Neuronal stem cell (in vitro differentiated cells): Measurements from ENCODE around the gene SIDT1.
"Not testable (repeated sequence)": the region's sequence is repeated elsewhere in the genome, so short reads cannot be mapped to it uniquely, and the experiment has no call there.

Experiments
- DNase-seq: peaks from one replicate; pipeline ENCODE4 v3.0.0-alpha.2; 2013; ENCODE audit warnings: low spot score
- H2AFZ ChIP-seq: one replicate; pipeline ENCODE4 v1.6.1; 2013; ENCODE audit warnings: mild to moderate bottlenecking, low read length, inconsistent platforms
- H2AK5ac ChIP-seq: 2 replicates; pipeline ENCODE4 v1.6.1; 2013; ENCODE audit warnings: low read depth, mild to moderate bottlenecking, inconsistent platforms, low read length, moderate library complexity, mixed read lengths
- H2BK120ac ChIP-seq: 2 replicates; pipeline ENCODE4 v1.6.1; 2013; ENCODE audit warnings: low read depth, mild to moderate bottlenecking, inconsistent platforms, low read length, moderate library complexity, mixed read lengths
- H2BK12ac ChIP-seq: one replicate; pipeline ENCODE4 v1.6.1; 2013; ENCODE audit warnings: low read length, inconsistent platforms
- H2BK15ac ChIP-seq: 2 replicates; pipeline ENCODE4 v1.6.1; 2013; ENCODE audit warnings: mild to moderate bottlenecking, low read length, inconsistent platforms, mixed read lengths
- H2BK5ac ChIP-seq: one replicate; pipeline ENCODE4 v1.6.1; 2013; ENCODE audit warnings: inconsistent platforms, mild to moderate bottlenecking, low read length, moderate library complexity
- H3K14ac ChIP-seq: one replicate; pipeline ENCODE4 v1.6.1; 2013; ENCODE audit warnings: low read length, inconsistent platforms
- H3K18ac ChIP-seq: 2 replicates; pipeline ENCODE4 v1.6.1; 2013; ENCODE audit warnings: low read length, inconsistent platforms
- H3K23ac ChIP-seq: 2 replicates; pipeline ENCODE4 v1.6.1; 2013; ENCODE audit warnings: low read depth, mild to moderate bottlenecking, mixed read lengths, low read length, inconsistent platforms; ENCODE audit not compliant: poor library complexity
- H3K27ac ChIP-seq: replicated peaks from 3 replicates; pipeline ENCODE4 v1.5.1; 2013; ENCODE audit warnings: low read length, inconsistent platforms
- H3K27me3 ChIP-seq, 3 experiments: 2 replicates each; pipeline ENCODE4 v1.6.1; 2013; ENCODE audit warnings: low read length in 3 of 3, mild to moderate bottlenecking in 2 of 3, inconsistent platforms in 1 of 3, low read depth in 1 of 3, mixed read lengths in 1 of 3, moderate library complexity in 1 of 3; ENCODE audit not compliant: control insufficient read depth in 3 of 3, insufficient read depth in 3 of 3
- H3K36me3 ChIP-seq, 2 donors: replicated peaks in 1 of 2; 2 replicates each; pipeline ENCODE4 v1.6.1; 2013; ENCODE audit warnings: low read length in 2 of 2; ENCODE audit not compliant: control insufficient read depth in 2 of 2, insufficient read depth in 2 of 2
- H3K4ac ChIP-seq: 2 replicates; pipeline ENCODE4 v1.6.1; 2013; ENCODE audit warnings: inconsistent platforms, mild to moderate bottlenecking, low read length, moderate library complexity
- H3K4me1 ChIP-seq, 2 donors: 1 replicate in 1 of 2; 2 replicates in 1 of 2; pipeline ENCODE4 v1.6.1; 2013; ENCODE audit warnings: low read length in 2 of 2, low read depth in 1 of 2; ENCODE audit not compliant: control insufficient read depth in 2 of 2, insufficient read depth in 1 of 2
- H3K4me2 ChIP-seq: one replicate; pipeline ENCODE4 v1.6.1; 2013; ENCODE audit warnings: mild to moderate bottlenecking, low read length, inconsistent platforms; ENCODE audit not compliant: insufficient read depth, poor library complexity, severe bottlenecking
- H3K4me3 ChIP-seq, 2 donors: 2 replicates each; pipeline ENCODE4 v1.5.1; 2013; ENCODE audit warnings: low read length in 2 of 2, mild to moderate bottlenecking in 2 of 2, inconsistent platforms in 1 of 2, moderate library complexity in 1 of 2
- H3K79me1 ChIP-seq: one replicate; pipeline ENCODE4 v1.6.1; 2013; ENCODE audit warnings: low read depth, mild to moderate bottlenecking, inconsistent platforms, low read length, moderate library complexity
- H3K9ac ChIP-seq: one replicate; pipeline ENCODE4 v1.6.1; 2013; ENCODE audit warnings: mild to moderate bottlenecking, low read depth, low read length, inconsistent platforms; ENCODE audit not compliant: poor library complexity
- H3K9me3 ChIP-seq, 2 donors: replicated peaks in 1 of 2; 2 replicates each; pipeline versions ENCODE3 to v1.6.1; 2013; ENCODE audit warnings: low read length in 2 of 2, mild to moderate bottlenecking in 2 of 2, inconsistent platforms in 1 of 2, low read depth in 1 of 2, mixed read lengths in 1 of 2, moderate library complexity in 1 of 2; ENCODE audit not compliant: control insufficient read depth in 2 of 2, insufficient read depth in 1 of 2
- H4K8ac ChIP-seq: one replicate; pipeline ENCODE4 v1.6.1; 2013; ENCODE audit warnings: low read depth, mild to moderate bottlenecking, inconsistent platforms, low read length, moderate library complexity
- H4K91ac ChIP-seq: one replicate; pipeline ENCODE4 v1.6.1; 2013; ENCODE audit warnings: low read length, low read depth, mild to moderate bottlenecking, inconsistent platforms; ENCODE audit not compliant: poor library complexity
- WGBS, 2 donors: extraction: QIAGEN DNeasy Blood & Tissue Kit; methylation state at CpG; one replicate each; pipeline ENCODE4 v1.1.7; 2013; ENCODE audit warnings: missing lambda C conversion rate in 2 of 2, mixed read lengths in 1 of 2; ENCODE audit not compliant: insufficient read length in 2 of 2, insufficient replicate concordance in 1 of 2; ENCODE audit errors: extremely low coverage in 2 of 2; 5-methylcytosine and 5-hydroxymethylcytosine counted together

Gene SIDT1

DNA sequence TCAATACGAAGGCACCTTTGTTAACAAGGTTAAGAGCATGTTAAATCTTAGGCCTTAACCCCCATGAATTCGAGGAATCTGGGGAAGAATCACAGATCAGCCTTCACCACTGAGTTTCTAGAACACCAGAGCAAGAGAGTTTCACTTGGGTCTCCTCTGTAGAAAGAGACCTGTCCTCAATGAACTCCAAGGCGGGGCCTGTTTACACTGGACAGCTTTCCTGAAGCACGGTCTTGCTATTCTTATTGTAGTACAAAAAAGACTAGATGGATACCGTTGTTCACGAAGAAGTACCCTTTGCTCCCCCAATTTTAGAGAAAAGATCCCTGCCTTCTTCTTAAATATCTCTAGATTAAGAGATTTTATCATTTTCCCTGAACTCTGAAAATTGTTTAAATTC lies 99.2 kb downstream of the SIDT1 start:
- no peak overlapping the region for H3K18ac ChIP-seq
- DNase-seq, result no peak
- H4K91ac ChIP-seq, result no peak overlapping the region
- H2BK15ac ChIP-seq, result no peak overlapping the region
- H4K8ac ChIP-seq, result no peak overlapping the region
- no peak overlapping the region for H3K4me3 ChIP-seq
- no peak overlapping the region for H3K14ac ChIP-seq
- H3K79me1 ChIP-seq, result no peaks in the 10 kb centered on the region
- H3K9me3 ChIP-seq, result no peaks in the 10 kb centered on the region
- H3K9ac ChIP-seq, result no peak overlapping the region
- no peak overlapping the region for H3K23ac ChIP-seq
- no peaks in the 10 kb centered on the region for H3K4me1 ChIP-seq
- no peak overlapping the region for H3K4me2 ChIP-seq
- no peaks in the 10 kb centered on the region for H3K27me3 ChIP-seq
- peak overlapping the region; percentile 12 for H2AFZ ChIP-seq
- no peak overlapping the region for H2BK12ac ChIP-seq
- H2BK120ac ChIP-seq, result no peak overlapping the region
- WGBS, 2 donors, result no CpG with 5 or more reads among the region's 6 CpGs
- no peak overlapping the region for H2AK5ac ChIP-seq
- no peak overlapping the region for H3K4ac ChIP-seq
- no peak overlapping the region for H2BK5ac ChIP-seq
- H3K27ac ChIP-seq, result no peak overlapping the region
- H3K36me3 ChIP-seq, result no peaks in the 10 kb centered on the region

DNA sequence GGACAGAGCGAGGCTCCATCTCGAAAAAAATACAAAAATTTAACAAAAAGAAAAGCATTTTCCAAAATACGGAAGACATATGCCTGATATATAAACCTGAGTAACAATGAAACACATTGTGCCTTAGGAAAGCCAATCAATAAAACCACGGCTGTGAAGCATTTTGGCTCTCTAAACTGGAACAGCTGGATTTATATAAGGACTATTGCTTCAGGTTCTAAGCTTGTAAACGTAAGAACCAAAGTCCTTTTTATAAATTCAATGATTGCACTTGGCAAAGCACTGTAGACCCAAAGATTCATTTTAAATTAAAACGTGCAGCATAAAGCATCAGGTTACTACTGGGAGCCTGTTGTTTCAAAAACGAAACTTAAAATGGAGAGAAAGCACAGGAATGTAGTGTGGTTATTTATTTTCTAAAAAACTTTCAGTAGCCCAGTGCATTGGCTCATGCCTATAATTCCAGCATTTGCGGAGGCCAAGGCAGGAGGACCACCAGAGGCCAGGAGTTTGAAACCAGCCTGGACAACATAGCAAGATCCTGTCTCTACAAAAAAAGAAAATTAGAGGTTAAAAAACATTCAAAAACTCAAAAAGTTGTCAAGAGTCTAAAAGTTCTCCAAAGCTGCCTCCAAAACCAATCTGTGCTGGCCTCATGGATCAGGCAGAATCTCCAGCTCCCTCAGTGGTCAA lies 102.6 kb downstream of the SIDT1 start:
- no peak overlapping the region for H3K4ac ChIP-seq
- no peak overlapping the region for H2BK120ac ChIP-seq
- no peak overlapping the region for H2BK5ac ChIP-seq
- H3K36me3 ChIP-seq, result no peaks in the 10 kb centered on the region
- H2BK15ac ChIP-seq, result no peak overlapping the region
- H3K9ac ChIP-seq, result no peak overlapping the region
- no peak overlapping the region for H3K18ac ChIP-seq
- no peak overlapping the region for H3K14ac ChIP-seq
- no peak for DNase-seq
- no peak overlapping the region for H3K27ac ChIP-seq
- H2BK12ac ChIP-seq, result no peak overlapping the region
- no peak overlapping the region for H4K91ac ChIP-seq
- H3K23ac ChIP-seq, result no peak overlapping the region
- H3K27me3 ChIP-seq, result no peaks in the 10 kb centered on the region
- no peak overlapping the region for H4K8ac ChIP-seq
- WGBS, 2 donors, result no CpG with 5 or more reads among the region's 8 CpGs
- H3K79me1 ChIP-seq, result no peaks in the 10 kb centered on the region
- H3K4me2 ChIP-seq, result no peak overlapping the region
- H3K4me3 ChIP-seq, result no peak overlapping the region
- no peak overlapping the region for H2AK5ac ChIP-seq
- no peak overlapping the region for H2AFZ ChIP-seq
- no peaks in the 10 kb centered on the region for H3K4me1 ChIP-seq
- no peaks in the 10 kb centered on the region for H3K9me3 ChIP-seq

DNA sequence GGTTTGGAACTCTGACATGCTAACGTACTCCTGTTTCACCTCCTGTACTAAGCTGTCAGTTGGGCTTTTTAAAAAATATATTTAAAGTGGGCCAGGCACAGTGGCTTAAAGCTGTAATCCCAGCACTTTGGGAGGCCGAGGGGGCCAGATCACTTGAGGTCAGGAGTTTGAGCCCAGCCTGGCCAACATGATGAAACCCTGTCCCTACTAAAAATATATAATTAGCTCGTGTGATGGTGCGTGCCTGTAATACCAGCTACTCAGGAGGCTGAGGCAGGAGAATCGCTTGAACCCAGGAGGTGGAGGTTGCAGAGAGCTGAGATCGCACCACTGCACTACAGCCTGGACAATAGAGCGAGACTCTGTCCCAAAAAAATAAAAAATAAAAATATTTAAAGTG lies 103.7 kb downstream of the SIDT1 start:
- H4K8ac ChIP-seq, H3K18ac ChIP-seq: not testable (repeated sequence)

DNA sequence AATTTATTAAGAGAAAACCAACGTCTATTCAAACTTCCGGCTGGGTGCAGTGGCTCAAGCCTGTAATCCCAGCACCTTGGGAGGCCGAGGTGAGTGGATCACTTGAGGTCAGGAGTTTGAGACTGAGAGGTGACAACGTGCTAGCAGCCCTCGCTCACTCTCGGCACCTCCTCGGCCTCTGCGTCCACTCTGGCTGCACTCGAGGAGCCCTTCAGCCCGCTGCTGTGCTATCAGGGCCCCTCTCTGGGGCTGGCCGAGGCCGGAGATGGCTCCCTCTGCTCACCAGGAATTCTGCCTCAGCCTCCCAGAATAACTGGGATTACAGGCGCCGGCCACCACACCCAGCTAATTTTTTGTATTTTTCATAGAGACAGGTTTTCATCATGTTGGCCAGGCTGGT lies 105.4 kb downstream of the SIDT1 start:
- Histone ChIP-seq H2AFZ (no peak overlapping the region), H3K4me3 (no peak overlapping the region), H3K14ac (no peak overlapping the region), H3K4me1 (no peaks in the 10 kb centered on the region), H2AK5ac (no peak overlapping the region), H4K8ac (no peak overlapping the region), H3K9ac (no peak overlapping the region), H3K27ac (no peak overlapping the region), H2BK120ac (no peak overlapping the region), H3K79me1 (no peaks in the 10 kb centered on the region), H3K36me3 (no peaks in the 10 kb centered on the region), H3K18ac (no peak overlapping the region), H2BK15ac (no peak overlapping the region), H3K9me3 (no peaks in the 10 kb centered on the region), H3K23ac (no peak overlapping the region), H4K91ac (no peak overlapping the region), H2BK12ac (no peak overlapping the region), H3K4ac (no peak overlapping the region), H3K4me2 (no peak overlapping the region), H2BK5ac (no peak overlapping the region), H3K27me3 (no peaks in the 10 kb centered on the region)
- no CpG with 5 or more reads among the region's 14 CpGs for WGBS, 2 donors
- no peak for DNase-seq

More for the DNA sequence above, 103.7 kb downstream of the SIDT1 start:
- H4K91ac ChIP-seq, H3K9ac ChIP-seq, H3K4me1 ChIP-seq, H2BK5ac ChIP-seq, H3K79me1 ChIP-seq, H2BK12ac ChIP-seq, H3K4me3 ChIP-seq, H2BK120ac ChIP-seq, H3K9me3 ChIP-seq, H2AFZ ChIP-seq, H3K14ac ChIP-seq, H3K27ac ChIP-seq, H3K23ac ChIP-seq, H2BK15ac ChIP-seq, H3K36me3 ChIP-seq, H3K27me3 ChIP-seq, H3K4ac ChIP-seq, H2AK5ac ChIP-seq, DNase-seq: not testable (repeated sequence)
- no CpG with 5 or more reads among the region's 7 CpGs for WGBS, 2 donors
- H3K4me2 ChIP-seq, result peak overlapping the region; percentile 0
